Keratinocyte (primary cell): ENCODE results near the gene WBP2NL.

ENCODE experiments used
- EZH2 ChIP-seq: IDR thresholded peaks from one replicate; pipeline ENCODE4 v1.6.1; 2012; ENCODE audit warnings: inconsistent platforms, mild to moderate bottlenecking, low read length, moderate library complexity
- TF ChIP-seq, protein P1 (sequence below), 3 experiments: IDR thresholded peaks in 1 of 3; conservative IDR thresholded peaks in 1 of 3; optimal IDR thresholded peaks in 1 of 3; 2 replicates in 2 of 3; 3 replicates in 1 of 3; pipeline versions ENCODE3 to v1.5.1; 2011; ENCODE audit warnings: low read length in 3 of 3, mild to moderate bottlenecking in 3 of 3, moderate library complexity in 2 of 3, control low read depth in 1 of 3, inconsistent platforms in 1 of 3; ENCODE audit not compliant: insufficient read depth in 2 of 3; ENCODE audit errors: extremely low read depth in 1 of 3

DNA sequence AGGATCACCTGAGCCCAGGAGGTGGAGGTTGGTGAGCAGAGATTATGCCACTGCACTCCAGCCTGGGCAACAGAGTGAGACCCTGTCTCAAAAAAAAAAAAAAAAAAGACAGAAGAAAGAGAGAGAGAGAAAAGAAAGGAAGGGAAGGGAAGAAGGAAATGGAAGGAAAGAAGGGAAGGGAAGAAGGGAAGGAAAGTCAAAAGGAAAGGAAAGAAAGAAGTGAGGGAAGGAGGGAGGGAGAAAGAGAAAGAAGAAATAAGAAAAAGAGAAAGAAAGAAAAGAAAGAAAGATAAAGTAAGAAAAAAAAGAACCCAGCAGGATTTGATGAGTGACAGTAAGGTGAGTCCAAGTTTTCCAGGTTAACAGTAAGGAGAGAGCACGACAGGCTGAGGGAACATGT is 19.6 kb downstream of the WBP2NL start:
- TF ChIP-seq, protein P1, sequence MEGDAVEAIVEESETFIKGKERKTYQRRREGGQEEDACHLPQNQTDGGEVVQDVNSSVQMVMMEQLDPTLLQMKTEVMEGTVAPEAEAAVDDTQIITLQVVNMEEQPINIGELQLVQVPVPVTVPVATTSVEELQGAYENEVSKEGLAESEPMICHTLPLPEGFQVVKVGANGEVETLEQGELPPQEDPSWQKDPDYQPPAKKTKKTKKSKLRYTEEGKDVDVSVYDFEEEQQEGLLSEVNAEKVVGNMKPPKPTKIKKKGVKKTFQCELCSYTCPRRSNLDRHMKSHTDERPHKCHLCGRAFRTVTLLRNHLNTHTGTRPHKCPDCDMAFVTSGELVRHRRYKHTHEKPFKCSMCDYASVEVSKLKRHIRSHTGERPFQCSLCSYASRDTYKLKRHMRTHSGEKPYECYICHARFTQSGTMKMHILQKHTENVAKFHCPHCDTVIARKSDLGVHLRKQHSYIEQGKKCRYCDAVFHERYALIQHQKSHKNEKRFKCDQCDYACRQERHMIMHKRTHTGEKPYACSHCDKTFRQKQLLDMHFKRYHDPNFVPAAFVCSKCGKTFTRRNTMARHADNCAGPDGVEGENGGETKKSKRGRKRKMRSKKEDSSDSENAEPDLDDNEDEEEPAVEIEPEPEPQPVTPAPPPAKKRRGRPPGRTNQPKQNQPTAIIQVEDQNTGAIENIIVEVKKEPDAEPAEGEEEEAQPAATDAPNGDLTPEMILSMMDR (optimal IDR thresholded peaks at IDR 0.05 in 1 of 3, IDR thresholded peaks at IDR 0.05 in 1 of 3, conservative IDR thresholded peaks at IDR 0.05 in 1 of 3; ENCODE audit: extremely low read depth in 1 of 3, insufficient read depth in 2 of 3, low read length in 3 of 3), result no peak
- TF ChIP-seq EZH2, result no peak
